GM18873 (cell line): ENCODE measurements around the gene CRIP1.

Source experiments
- ATAC-seq: cut with Tn5 transposase; IDR thresholded peaks from one replicate; pipeline ENCODE4 v1.9.1; 2021; ENCODE audit warnings: mild to moderate bottlenecking, moderate library complexity, moderate number of reproducible peaks; ENCODE audit not compliant: unreplicated experiment, low FRiP score

The CRIP1 gene

DNA sequence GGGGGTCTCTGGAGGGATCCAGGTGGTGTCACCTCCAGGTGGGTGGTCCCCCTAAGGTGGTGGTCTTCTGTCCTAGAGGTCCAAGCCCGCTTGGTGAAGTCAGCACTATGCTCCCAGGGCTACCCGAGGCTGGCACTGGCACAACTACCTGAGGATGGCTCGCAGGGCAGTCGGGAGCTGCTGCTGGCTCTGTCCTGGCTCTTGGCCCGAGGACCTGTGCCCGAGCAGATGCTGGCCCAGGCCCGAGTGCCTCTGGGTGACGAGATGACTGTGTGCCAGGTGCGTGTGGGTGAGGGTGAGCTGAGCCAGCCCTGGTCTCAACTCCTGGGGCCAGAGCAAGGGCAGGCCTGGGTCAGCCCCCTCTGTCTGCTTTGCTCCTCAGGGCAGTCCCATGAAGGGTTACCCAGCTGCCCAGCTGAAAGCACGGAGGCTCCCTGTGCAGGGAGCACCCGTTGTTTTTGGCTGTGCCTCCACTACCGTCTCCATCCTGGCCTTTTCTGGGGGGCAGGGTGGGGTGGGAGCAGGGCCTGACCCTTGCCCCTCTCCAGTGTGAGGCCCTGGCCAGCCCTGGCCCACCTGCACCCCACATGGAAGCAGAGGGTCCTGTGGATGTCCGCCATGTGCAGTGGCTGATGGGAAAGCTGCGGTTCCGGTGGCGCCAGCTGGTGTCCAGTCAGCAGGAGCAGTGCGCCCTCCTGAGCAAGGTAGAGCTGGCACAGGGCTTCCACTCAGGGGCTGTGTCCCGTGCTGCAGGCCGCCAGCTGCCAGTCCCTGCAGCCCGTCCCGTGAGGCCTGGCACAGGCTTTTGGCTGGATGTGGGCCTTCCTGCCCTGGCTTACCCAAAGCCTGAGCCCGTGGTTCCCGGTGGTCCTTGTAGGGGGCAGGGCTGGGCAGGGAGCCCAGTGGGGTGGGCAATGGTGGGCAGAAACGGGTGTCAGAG, 5.6 kb downstream of the CRIP1 start:
- no peak for ATAC-seq

DNA sequence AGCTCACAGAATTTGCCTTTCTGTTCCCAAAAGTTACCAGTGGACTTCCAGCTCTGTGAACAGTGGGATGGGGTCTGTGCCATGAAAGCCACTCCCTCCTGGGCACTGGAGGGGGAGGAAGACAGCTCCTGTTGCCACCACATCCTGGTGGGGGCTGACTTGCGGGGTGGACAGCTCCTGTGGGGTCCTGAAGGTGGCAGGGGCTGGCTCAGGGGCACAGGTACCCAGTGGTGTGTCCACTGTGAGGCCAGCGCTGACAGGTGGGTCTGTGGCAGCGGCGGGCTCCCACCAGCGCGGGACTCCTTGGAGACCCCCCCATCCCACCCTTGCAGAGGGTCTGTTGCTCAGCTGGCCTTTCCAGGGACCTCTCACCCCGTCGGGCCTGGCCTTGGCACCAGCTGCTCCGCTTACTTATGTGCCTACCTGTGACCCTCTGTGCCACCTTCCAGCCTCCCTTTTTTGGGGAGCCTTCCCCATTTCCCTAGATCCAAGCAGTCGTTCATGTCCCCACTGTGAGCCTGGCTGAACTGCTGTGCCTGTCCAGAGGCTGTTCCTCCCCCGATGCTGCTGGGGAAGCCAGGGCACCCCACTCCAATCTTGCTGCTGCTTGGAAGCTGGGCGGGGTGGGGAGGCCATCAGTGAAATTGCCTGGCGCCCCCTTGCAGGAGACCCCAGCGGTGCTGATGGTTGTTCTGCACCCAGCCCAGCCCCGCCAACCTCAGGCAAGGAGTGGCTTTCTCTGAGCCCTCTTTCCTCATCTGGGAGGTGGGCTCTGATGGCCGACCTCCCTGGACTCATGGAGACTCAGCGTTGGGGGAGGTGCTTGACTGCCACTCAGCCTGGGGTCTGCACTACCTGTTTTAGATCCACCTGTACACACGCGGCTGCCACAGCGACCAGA, 6.5 kb downstream of the CRIP1 start:
- ATAC-seq: no peak

DNA sequence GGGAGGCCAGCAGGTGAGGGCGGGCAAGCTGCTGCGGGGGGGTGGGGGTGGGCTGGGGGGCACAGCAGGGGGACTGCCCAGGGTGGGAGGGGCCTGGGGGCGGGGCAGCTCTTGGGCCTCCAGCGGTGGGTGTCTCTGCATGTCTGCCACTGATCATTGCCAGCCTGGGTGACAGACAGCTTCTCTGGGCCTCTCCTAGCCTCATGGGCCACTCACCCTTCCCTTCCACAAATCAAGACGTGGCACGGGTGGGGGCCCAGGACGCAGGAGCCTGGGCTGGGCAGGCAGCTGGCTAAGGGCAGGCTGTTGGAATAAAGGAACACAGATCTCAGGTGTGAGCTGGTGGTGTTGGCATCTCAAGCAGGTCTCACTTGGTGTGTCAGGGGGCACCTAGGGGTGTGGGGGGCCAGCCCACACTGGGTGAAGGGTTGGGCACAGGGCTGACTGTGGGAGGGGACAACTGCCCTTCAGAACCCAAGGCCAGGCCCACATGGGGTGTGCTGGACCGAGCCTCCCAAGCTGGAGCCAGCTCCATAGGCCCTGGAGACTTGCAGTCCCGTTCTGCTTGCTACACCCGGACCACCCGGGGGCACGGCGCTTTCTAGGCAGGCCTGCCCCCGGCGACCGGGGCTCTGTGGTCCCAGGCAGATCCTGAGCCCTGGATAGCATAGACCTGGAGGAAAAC, 7.4 kb downstream of the CRIP1 start:
- ATAC-seq: no peak

DNA sequence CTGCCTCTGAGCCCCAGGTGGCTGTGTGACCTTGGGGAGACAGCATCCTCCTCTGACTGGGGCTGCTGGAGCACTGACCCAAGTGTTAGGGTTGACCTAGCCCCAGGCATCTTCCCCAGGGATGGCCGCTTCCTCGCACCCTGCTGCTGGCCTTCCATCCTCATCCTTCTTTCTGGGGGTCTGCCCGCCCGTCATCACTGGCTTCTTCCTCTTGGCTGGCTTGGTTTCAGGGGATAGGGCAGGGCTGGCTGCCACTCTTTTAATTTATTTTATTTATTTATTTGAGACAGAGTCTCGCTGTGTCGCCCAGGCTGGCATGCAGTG, 7.9 kb downstream of the CRIP1 start:
- ATAC-seq: no peak

- no peak for ATAC-seq
Measured at GRCh38 chr14:105495101-105495989, 8.7 kb downstream of the CRIP1 start.

DNA sequence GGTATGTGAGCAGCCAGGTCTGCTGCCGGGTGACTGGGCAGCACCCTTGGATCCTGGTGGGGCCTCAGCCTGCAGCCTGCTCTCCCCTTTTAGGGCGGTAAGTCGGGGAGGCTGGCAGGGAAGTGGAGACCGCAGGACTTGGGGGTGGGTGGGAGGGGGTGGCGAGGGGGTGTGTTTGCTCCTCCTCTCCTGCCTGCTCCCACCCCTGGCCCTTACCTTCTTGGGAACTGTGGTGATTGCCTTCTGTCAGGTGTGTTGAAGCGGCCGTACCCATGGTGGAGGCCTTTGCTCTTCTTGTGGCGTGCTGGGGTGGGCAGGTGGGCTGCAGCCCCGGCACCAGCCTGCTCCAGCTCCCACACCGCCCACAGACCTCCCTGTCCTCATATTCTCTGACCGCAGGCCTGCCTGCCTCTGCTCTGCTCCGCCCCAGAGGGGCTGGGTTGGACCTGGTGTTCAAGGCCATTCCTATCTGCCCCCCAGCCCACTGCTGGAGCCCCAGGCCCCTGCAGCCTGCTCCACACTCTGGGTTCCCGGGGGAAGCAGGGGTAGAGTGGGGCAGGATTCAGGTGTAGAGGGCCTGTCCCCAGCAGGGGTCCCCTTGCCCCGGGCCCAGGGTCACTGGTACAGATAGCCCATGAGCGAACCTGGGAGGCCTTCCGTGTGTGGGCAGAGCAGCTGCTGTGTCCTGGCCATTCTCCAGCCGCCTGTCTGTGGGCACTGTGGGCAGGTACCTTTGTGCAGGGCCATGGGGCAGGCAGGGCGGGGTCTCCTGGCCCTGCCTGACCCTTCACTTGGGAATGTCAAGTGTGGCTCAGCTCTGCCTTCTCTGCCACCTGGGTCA, 9.5 kb downstream of the CRIP1 start:
- no peak for ATAC-seq

DNA sequence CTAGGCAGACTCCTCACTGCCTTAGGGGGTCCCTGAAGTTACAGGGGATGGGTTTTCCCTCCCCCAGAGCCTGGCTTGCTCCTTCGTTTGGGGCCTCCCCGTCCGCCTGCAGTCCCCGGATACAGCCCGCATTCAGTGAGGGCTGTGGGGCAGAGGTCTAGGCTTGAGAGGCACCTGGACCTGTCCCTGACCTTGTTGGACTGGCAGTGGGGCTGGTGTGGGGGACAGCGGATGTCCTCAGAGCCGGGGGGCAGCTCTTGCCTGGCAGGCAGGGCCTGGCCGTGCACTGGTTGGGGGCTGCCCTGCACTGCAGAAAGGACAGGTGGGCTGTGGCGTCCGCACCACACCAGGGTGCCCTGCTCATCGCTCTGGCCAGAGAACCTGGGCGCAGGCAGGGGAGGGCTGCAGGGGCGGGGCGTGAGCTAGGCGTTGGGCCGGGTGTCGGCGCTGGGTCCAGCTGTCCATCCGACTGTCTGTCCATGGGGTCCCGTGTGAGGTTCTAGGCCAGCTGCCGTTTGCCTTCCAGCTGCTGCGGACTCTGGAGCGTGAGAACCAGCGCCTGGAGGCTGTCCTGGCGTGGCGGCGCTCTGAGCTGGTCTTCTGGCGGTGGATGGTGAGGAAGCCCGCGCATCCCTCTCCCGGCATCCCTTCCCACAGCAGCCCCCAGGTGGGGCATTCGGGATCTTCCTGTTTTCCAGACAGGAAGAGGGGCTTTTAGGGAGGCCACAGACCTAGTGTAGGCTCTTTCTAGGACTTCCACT, 10.3 kb downstream of the CRIP1 start:
- ATAC-seq: no peak

GRCh38 chr14:105497671-105498429, 11.2 kb downstream of the CRIP1 start:
- ATAC-seq: no peak

GRCh38 chr14:105498430-105499255, 12.0 kb downstream of the CRIP1 start:
- ATAC-seq: no peak

- ATAC-seq: no peak
Measured at GRCh38 chr14:105499256-105500035, 12.8 kb downstream of the CRIP1 start.

DNA sequence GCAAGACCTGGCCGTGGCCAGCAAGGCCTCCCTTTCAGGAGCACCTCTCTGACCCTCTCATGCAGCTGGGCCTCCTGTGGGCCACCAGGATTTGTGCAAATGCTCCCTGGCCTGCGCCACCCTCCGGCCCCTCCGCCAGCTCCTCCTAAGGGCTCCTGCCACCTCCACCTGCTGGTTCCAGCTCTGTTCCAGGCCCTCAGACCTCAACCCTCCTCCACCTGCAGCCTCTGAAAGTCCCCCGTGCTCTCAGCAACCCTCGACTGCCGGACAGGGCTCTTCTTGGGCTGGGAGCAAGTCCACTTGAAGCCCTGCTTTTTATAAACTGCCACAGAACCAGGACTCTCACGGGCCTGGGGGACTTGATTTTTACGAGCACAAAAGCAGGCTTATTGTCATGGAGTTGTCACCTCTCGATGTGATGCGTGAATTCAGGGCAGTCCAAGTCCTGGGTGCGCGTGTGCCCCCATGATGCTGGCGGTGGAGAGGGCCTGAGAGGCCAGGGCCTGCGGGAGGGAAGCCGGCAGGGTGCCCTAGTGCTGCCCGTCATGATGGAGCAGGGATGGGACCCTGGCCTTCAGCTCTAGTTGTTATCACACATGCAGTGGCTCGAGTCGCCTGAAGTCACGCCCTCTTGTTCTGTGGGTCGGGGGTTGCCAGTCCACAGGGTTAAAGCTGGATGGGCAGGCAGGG, 13.5 kb downstream of the CRIP1 start:
- no peak for ATAC-seq

DNA sequence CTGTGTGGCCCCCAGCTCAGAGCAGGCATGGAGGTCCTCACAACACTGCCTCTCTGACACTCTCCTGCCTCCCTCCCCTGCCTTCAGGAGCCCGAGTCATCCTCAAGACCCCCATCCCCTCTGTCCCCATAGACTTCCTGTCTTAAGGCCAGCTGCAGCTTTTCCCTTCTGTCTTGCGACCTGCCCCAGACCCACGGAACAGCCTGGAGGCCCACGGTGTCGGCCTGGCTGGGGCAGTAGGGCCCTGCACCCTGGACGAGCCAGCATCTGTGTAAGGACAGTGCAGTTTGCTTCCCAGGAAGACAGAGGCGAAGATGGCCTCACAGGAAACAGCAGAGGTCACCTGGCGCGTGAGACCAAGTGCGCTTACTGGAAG, 14.0 kb downstream of the CRIP1 start:
- no peak for ATAC-seq

- ATAC-seq: no peak
Measured at GRCh38 chr14:105501504-105502291, 15.0 kb downstream of the CRIP1 start.

GRCh38 chr14:105502446-105503295, 16.0 kb downstream of the CRIP1 start:
- no peak for ATAC-seq
